B cell (primary cell): ENCODE measurements around the gene NYAP2. TPM values are rescaled to one million over a fixed set of nuclear protein-coding genes. Genes with fewer than 3 reads are reported as not detected.

Source experiments
- ATAC-seq: fragments of 200-7000 bp; cut with Tn5 transposase; one replicate; pipeline ENCODE4 v1.10.0; 2021; ENCODE audit warnings: low read depth, mild to moderate bottlenecking, moderate number of reproducible peaks, moderate library complexity
- CTCF ChIA-PET: fragments of 350-600 bp; sonication (Branson Sonifier 250); formaldehyde crosslinking; loops from one replicate; lab custom pipeline; 2021; ENCODE audit warnings: antibody characterized with exemption, inconsistent platforms; lab: Charles Lee
- POLR2A ChIA-PET: fragments of 350-600 bp; sonication (Branson Sonifier 250); formaldehyde crosslinking; loops from one replicate; lab custom pipeline; 2021; ENCODE audit warnings: antibody characterized with exemption; lab: Charles Lee
- DNase-seq: peaks from one replicate; pipeline ENCODE4 v3.0.0; 2013
- H2AFZ ChIP-seq: 2 replicates; pipeline ENCODE4 v1.6.1; 2012; ENCODE audit warnings: mild to moderate bottlenecking, low read depth, low read length; ENCODE audit not compliant: insufficient read depth, poor library complexity, severe bottlenecking
- H3K27ac ChIP-seq, 2 donors: 1 replicate in 1 of 2; 2 replicates in 1 of 2; pipeline ENCODE4 v1.5.1; 2012 to 2013; ENCODE audit warnings: low read length in 2 of 2, mild to moderate bottlenecking in 2 of 2, moderate library complexity in 1 of 2
- H3K27me3 ChIP-seq, 4 experiments: fragments of 200-600 bp in 1 of 4; sonication (generic) in 1 of 4; replicated peaks in 1 of 4; 1 replicate in 2 of 4; 2 replicates in 2 of 4; pipeline versions ENCODE4 v1.6.1 to v1.7.0; 2013 to 2016; ENCODE audit warnings: low read length in 3 of 4, mild to moderate bottlenecking in 2 of 4, mixed read lengths in 1 of 4, moderate library complexity in 1 of 4; ENCODE audit not compliant: insufficient read depth in 4 of 4, control insufficient read depth in 3 of 4; ENCODE audit errors: control extremely low read depth in 1 of 4
- H3K36me3 ChIP-seq, 2 experiments: replicated peaks in 1 of 2; 1 replicate in 1 of 2; 2 replicates in 1 of 2; pipeline versions ENCODE4 v1.6.1 to v1.7.1; 2013; ENCODE audit warnings: low read length in 1 of 2; ENCODE audit not compliant: insufficient read depth in 2 of 2, control insufficient read depth in 1 of 2; ENCODE audit errors: control extremely low read depth in 1 of 2, extremely low read depth in 1 of 2
- H3K4me1 ChIP-seq, 2 donors: fragments of 200-600 bp in 1 of 2; sonication (generic) in 1 of 2; 1 replicate in 1 of 2; 2 replicates in 1 of 2; pipeline versions ENCODE4 v1.5.1 to v1.6.1; 2013 to 2017; ENCODE audit warnings: low read length in 2 of 2; ENCODE audit not compliant: control insufficient read depth in 2 of 2, insufficient read depth in 2 of 2
- H3K4me2 ChIP-seq: replicated peaks from 2 replicates; pipeline ENCODE3; 2012; ENCODE audit warnings: mild to moderate bottlenecking, low read depth, low read length; ENCODE audit not compliant: poor library complexity, severe bottlenecking
- H3K4me3 ChIP-seq, 5 experiments: fragments of 200-600 bp in 1 of 5; sonication (generic) in 1 of 5; 1 replicate in 3 of 5; 2 replicates in 2 of 5; pipeline versions ENCODE4 v1.5.1 to v1.7.0; 2011 to 2016; ENCODE audit warnings: low read length in 4 of 5, mild to moderate bottlenecking in 4 of 5, low read depth in 2 of 5, control low read depth in 1 of 5, moderate library complexity in 1 of 5; ENCODE audit not compliant: insufficient read depth in 1 of 5; ENCODE audit errors: control extremely low read depth in 1 of 5, extremely low read depth in 1 of 5
- H3K79me2 ChIP-seq: fragments of 200-600 bp; sonication (generic); one replicate; pipeline ENCODE4 v1.6.0; 2016; ENCODE audit warnings: low read length; ENCODE audit not compliant: control insufficient read depth, insufficient read depth
- H3K9ac ChIP-seq: fragments of 200-600 bp; sonication (generic); 2 replicates; pipeline ENCODE4 v1.6.1; 2017; ENCODE audit warnings: mild to moderate bottlenecking, low read length, moderate library complexity
- H3K9me3 ChIP-seq, 3 donors: one replicate each; pipeline versions ENCODE4 v1.6.1 to v1.7.1; 2013; ENCODE audit warnings: low read length in 2 of 3; ENCODE audit not compliant: control insufficient read depth in 2 of 3, insufficient read depth in 1 of 3; ENCODE audit errors: control extremely low read depth in 1 of 3
- H4K20me1 ChIP-seq: 2 replicates; pipeline ENCODE4 v1.6.0; 2012; ENCODE audit warnings: mild to moderate bottlenecking, low read length; ENCODE audit not compliant: insufficient read depth, control insufficient read depth, poor library complexity, severe bottlenecking
- H3K27ac Mint-ChIP-seq: one replicate; pipeline ENCODE4 v1.8.0; 2021; ENCODE audit warnings: mixed read lengths
- H3K27me3 Mint-ChIP-seq: one replicate; pipeline ENCODE4 v1.8.0; 2021; ENCODE audit warnings: mixed read lengths
- H3K4me1 Mint-ChIP-seq: one replicate; pipeline ENCODE4 v1.8.0; 2021; ENCODE audit warnings: mixed read lengths
- H3K4me3 Mint-ChIP-seq: one replicate; pipeline ENCODE4 v1.8.0; 2021; ENCODE audit warnings: mixed read lengths
- H3K9me3 Mint-ChIP-seq: one replicate; pipeline ENCODE4 v1.8.0; 2022; ENCODE audit warnings: mixed read lengths; ENCODE audit not compliant: insufficient read depth
- EZH2 ChIP-seq: IDR thresholded peaks from 2 replicates; pipeline ENCODE4 v1.6.1; 2012; ENCODE audit warnings: borderline replicate concordance, low read depth, mild to moderate bottlenecking, moderate library complexity, low read length; ENCODE audit not compliant: insufficient read depth, poor library complexity, severe bottlenecking
- WGBS: methylation state at CpG from one replicate; pipeline ENCODE4 v1.1.5; 2013; ENCODE audit warnings: missing lambda C conversion rate; ENCODE audit not compliant: insufficient coverage; 5-methylcytosine and 5-hydroxymethylcytosine counted together
- intact Hi-C: fragments of 100-400 bp; cut with micrococcal nuclease; formaldehyde crosslinking; loops from one replicate; pipeline ENCODE4 v1.10.0; 2022
- polyA plus RNA-seq: library from polyadenylated mRNA; depleted of rRNA; stranded (reverse); fragments of >200 nt; gene quantifications from 2 replicates; pipeline ENCODE4 v1.2.3, GENCODE V29; 2012
- total RNA-seq, 2 donors: library from RNA; stranded (reverse); fragments of 120-200 nt in 1 of 2; gene quantifications; 1 replicate in 1 of 2; 2 replicates in 1 of 2; pipeline versions ENCODE4 v1.2.3 to v1.2.4, GENCODE V29; 2013 to 2022
- TF ChIP-seq, protein P1 (sequence below): fragments of 200-600 bp; IDR thresholded peaks from one replicate; pipeline ENCODE4 v1.8.0; 2022; ENCODE audit warnings: antibody characterized with exemption, mild to moderate bottlenecking

Gene NYAP2
- total and polyA plus RNA-seq, 2 donors (not counting 1 experiment from before 2014, with no cell fraction given), result 0.12 to 0.17 TPM

DNA sequence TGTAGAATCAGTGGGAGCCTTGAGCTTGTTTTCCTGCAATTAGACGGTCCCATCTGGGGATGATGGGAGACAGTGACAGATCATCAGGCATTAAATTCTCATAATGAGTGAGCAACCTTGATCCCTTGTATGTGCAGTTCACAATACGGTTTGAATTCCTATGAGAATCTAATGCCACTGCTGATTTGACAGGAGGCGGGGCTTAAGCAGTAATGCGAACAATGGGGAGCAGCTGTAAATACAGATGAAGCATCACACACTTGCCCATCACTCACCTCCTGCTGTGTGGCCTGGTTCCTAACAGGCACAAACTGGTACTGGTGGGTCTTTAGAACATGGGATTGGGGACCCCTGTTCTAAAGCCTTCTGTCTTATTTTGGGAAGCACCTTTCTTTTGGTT lies 17.9 kb upstream of the NYAP2 start:
- Histone ChIP-seq H3K9ac (no peak overlapping the region), H3K4me3 (no peak overlapping the region), H3K27ac (no peak overlapping the region), H3K4me1 (no peaks in the 10 kb centered on the region), H3K27me3 (no peaks in the 10 kb centered on the region), H3K79me2 (no peaks in the 10 kb centered on the region), H3K36me3 (no peaks in the 10 kb centered on the region), H4K20me1 (no peaks in the 10 kb centered on the region), H3K4me2 (no peak overlapping the region), H3K9me3 (no peaks in the 10 kb centered on the region), H2AFZ (no peak overlapping the region)
- intact Hi-C loops, result no loop called here
- ChIA-PET POLR2A (no interaction called here), CTCF (no interaction called here)
- TF ChIP-seq, protein P1, sequence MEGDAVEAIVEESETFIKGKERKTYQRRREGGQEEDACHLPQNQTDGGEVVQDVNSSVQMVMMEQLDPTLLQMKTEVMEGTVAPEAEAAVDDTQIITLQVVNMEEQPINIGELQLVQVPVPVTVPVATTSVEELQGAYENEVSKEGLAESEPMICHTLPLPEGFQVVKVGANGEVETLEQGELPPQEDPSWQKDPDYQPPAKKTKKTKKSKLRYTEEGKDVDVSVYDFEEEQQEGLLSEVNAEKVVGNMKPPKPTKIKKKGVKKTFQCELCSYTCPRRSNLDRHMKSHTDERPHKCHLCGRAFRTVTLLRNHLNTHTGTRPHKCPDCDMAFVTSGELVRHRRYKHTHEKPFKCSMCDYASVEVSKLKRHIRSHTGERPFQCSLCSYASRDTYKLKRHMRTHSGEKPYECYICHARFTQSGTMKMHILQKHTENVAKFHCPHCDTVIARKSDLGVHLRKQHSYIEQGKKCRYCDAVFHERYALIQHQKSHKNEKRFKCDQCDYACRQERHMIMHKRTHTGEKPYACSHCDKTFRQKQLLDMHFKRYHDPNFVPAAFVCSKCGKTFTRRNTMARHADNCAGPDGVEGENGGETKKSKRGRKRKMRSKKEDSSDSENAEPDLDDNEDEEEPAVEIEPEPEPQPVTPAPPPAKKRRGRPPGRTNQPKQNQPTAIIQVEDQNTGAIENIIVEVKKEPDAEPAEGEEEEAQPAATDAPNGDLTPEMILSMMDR, result no peak
- no peak for TF ChIP-seq EZH2
- H3K27me3 Mint-ChIP-seq, result no peaks in the 10 kb centered on the region
- H3K9me3 Mint-ChIP-seq, result no peaks in the 10 kb centered on the region
- no peak for DNase-seq
- H3K4me1 Mint-ChIP-seq, result no peaks in the 10 kb centered on the region
- no peak for ATAC-seq
- no peak overlapping the region for H3K4me3 Mint-ChIP-seq
- no peak overlapping the region for H3K27ac Mint-ChIP-seq
- 100% methylated on average over 2 of the region's 4 CpGs for WGBS

DNA sequence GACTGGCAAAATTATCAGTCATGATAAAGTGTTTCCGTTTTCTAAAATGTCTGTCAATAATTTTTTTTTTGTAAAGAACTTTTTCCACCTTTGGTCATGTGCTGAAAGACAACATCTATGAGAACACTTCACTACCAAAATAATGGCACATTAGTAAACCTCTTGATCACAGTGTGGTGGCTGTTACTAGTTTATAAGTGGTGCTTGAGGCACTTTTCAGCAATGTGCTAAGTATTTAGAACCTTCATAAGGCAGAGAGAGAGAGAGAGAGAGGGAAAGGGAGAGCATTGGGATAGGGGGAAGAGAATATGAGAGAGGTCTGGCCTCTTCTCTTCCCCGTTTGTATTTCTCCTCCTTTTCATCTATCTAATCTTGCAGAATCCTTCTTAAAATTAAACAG lies 1.1 kb upstream of the NYAP2 start:
- Histone ChIP-seq H3K4me1 (no peaks in the 10 kb centered on the region), H3K9ac (no peak overlapping the region), H3K79me2 (no peaks in the 10 kb centered on the region), H3K9me3 (no peaks in the 10 kb centered on the region), H3K4me2 (no peak overlapping the region), H2AFZ (no peak overlapping the region), H3K27ac (no peak overlapping the region), H3K4me3 (no peak overlapping the region), H3K27me3 (no peaks in the 10 kb centered on the region), H4K20me1 (no peaks in the 10 kb centered on the region), H3K36me3 (no peaks in the 10 kb centered on the region)
- H3K27ac Mint-ChIP-seq, result no peak overlapping the region
- CTCF ChIA-PET, result interaction anchor here (0.5 kb wide), 1 partner anchor 746 kb away, joined by 3 read pairs; no protein-coding TSS in a partner anchor
- WGBS, result no CpG with 5 or more reads among the region's 2 CpGs
- no peak for TF ChIP-seq EZH2
- TF ChIP-seq, protein P1, result no peak
- POLR2A ChIA-PET, result no interaction called here
- intact Hi-C loops, result no loop called here
- H3K4me1 Mint-ChIP-seq, result no peaks in the 10 kb centered on the region
- no peak for ATAC-seq
- peaks cover 4% of the 10 kb centered on the region for H3K27me3 Mint-ChIP-seq
- no peak for DNase-seq
- H3K9me3 Mint-ChIP-seq, result no peaks in the 10 kb centered on the region
- no peak overlapping the region for H3K4me3 Mint-ChIP-seq
